ENCODE data around the gene UNC5B.

DNA sequence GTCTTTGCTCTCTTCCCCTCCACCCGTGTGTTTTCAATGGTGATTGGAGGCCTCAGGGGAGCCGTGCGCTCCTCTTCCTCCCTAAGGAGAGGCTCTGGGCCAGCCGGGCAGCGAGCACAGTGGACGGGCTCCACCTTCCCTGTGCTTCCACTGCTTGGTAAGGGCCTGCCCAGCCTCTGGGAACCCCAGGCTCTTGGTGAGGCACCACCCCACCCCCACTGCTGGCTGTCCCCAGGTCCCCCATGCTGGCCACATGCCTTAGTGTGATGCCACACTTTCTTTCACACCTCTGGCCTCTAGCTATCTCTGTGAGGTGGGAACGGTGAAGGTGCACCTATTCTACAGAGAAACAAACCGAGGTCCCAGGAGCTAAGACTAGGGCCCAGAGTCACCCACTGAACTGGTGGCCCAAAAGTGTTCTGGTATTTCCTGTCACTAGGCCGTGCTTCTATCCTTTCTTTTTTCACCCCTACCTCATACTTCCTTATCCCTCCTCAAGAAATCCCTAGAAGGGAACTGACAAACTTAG, 53.3 kb downstream of the UNC5B start:
- no peak for TF ChIP-seq CTCF (IDR thresholded peaks at IDR 0.05)
- TF ChIP-seq EP300 (IDR thresholded peaks at IDR 0.05): no peak
- no peak for TF ChIP-seq POLR2A (IDR thresholded peaks at IDR 0.05)

Measured in upper lobe of left lung (tissue), 4 donors.